GM18526 (cell line): Measurements from ENCODE around the gene EXOC4.

ENCODE experiments used
- POLR2A ChIP-seq: IDR thresholded peaks from 3 replicates; pipeline ENCODE4 v1.6.1; 2011; ENCODE audit not compliant: insufficient read length; ENCODE audit errors: extremely low read depth

The EXOC4 gene

GRCh38 chr7:133298080-133298479 is 45.2 kb downstream of the EXOC4 start:
- no peak for TF ChIP-seq POLR2A

- TF ChIP-seq POLR2A, result no peak
Measured at GRCh38 chr7:133299676-133300075, 46.8 kb downstream of the EXOC4 start.

GRCh38 chr7:133300088-133300487 is 47.2 kb downstream of the EXOC4 start:
- no peak for TF ChIP-seq POLR2A

DNA sequence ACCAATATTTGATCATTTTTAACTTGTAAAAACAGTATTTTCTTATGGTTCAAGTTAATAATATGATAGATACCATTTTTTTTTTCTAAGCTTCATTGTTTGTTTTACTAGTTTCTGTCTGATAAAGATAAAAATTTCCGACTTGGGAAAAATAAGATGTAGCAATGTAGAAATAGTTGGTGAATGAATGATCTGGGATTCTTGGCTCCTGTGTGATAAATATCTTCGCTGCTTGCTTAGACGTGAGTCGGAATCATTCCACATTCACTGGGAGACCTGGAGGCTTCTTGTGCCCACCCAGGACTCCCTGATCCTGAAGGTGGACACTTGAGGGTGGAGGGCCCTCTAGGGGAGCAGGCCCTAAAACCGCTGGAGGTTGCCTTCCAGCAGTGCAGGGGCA is 47.9 kb downstream of the EXOC4 start:
- no peak for TF ChIP-seq POLR2A

- TF ChIP-seq POLR2A, result no peak
Measured at GRCh38 chr7:133301444-133301843, 48.6 kb downstream of the EXOC4 start.

GRCh38 chr7:133303372-133303771 is 50.5 kb downstream of the EXOC4 start:
- TF ChIP-seq POLR2A, result no peak

- no peak for TF ChIP-seq POLR2A
Measured at GRCh38 chr7:133303931-133304330, 51.1 kb downstream of the EXOC4 start.

DNA sequence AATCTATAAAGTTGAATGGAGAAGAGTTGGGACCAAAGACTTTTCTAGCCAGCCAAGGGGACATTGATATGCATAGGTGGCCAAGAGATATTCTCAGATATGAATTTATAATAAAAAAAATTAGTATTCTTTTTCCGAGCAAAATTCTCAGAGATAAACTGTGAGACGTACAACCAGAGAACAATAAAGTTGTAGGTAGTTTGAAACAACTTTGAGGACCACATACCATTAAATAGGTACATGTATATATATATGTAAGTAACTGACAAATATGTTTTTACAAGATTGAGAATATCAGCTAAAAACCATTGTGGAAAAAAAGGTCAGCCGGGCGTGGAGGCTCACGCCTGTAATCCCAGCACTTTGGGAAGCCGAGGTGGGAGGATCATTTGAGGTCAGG is 56.5 kb downstream of the EXOC4 start:
- no peak for TF ChIP-seq POLR2A

DNA sequence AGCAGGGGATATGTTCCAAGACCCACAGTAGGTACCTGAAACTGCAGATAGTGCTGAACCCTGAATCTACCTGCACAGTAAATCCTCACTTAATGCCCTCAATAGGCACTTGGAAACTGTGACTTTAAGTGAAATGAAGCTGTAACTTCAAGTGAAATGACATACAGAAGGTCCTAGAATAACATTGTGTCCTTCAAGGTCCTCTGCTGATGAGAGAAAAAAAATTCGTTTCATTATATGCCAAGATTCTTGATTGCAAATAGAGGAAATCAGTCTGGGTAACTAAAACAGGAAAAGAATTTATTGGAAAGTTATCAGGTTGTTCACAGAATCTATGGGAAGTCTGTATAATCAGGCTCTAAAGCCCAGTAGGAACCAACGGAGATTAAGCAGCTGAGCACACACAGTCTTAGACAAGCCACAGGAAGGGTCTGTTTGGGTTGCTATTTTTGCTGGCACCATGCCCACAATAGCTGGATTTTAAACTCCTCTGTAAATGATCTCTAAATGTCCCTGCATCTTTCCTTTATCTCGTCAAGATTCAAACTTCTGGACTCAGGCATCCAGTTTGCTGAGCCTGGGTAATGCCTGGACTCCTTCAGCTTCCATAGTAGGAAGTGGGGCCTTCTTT is 57.5 kb downstream of the EXOC4 start:
- no peak for TF ChIP-seq POLR2A

DNA sequence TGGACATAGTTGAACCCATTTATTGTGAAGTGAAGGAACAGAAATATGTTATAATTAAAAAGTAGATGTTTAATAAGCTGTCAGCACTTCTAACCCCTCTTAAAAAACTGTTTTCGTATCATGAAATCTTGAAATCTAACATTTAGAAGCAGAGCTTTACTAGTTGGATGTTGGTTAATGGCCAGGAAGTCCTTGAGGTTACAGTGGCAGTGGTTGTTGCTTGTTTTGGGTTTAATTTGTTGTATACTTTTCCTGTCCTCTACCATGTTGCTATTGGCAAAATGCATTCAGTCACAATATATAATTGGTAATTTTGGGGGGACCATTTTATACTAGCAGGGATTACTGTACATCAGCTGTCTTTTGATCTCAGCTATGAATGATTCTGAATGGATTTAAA is 60.7 kb downstream of the EXOC4 start:
- no peak for TF ChIP-seq POLR2A

GRCh38 chr7:133314084-133314483 is 61.2 kb downstream of the EXOC4 start:
- no peak for TF ChIP-seq POLR2A

DNA sequence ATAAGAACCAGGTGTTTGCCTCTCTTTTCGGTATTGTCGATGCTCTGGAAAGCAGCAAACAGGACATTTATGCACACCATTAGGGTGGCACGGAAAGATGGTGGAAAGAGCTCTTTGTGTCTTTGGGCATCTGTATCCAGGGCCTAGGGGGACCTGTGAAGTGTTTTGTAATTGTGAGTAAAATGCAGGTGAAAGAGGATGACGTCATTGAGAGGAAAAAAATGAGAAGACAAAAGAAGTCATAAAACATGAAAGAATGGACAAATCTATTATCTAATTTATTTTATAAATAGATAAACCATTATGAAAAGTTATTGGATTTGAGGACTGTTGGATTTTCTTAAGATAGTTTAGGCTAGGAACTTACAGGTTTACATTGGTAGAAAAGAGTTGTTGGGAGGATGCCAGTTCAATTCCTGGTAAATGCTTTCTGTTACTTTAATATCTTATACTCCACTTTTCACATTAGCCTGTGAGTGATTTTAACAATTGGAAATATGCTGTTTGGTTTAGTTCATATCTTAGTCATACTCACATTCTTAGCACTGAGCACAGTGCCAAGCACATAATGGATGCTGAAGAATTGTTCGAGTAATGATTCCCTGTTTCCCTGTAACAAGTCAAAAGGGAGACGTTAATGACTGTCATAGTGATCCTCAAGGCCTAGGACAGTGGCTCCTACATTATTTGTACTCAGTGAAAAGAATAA is 62.6 kb downstream of the EXOC4 start:
- no peak for TF ChIP-seq POLR2A

- TF ChIP-seq POLR2A, result no peak
Measured at GRCh38 chr7:133319842-133320241, 67.0 kb downstream of the EXOC4 start.

- TF ChIP-seq POLR2A, result no peak
Measured at GRCh38 chr7:133320891-133321290, 68.0 kb downstream of the EXOC4 start.

DNA sequence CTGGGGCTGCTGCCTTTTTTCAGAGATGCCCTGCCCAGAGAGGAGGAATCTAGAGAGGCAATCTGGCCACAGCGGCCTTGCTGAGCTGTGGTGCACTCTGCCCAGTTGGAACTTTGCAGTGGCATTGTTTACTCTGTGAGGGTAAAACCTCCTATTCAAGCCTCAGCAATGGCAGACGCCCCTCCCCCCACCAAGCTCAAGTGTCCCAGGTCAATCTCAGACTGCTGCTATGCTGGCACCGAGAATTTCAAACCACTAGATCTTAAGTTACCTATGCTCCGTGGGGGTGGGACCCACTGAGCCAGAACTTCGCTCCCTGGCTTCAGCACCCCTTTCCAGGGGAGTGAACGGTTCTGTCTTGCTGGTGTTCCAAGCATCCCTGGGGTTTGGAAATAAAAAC is 77.2 kb downstream of the EXOC4 start:
- no peak for TF ChIP-seq POLR2A

GRCh38 chr7:133331861-133332260 is 79.0 kb downstream of the EXOC4 start:
- no peak for TF ChIP-seq POLR2A

DNA sequence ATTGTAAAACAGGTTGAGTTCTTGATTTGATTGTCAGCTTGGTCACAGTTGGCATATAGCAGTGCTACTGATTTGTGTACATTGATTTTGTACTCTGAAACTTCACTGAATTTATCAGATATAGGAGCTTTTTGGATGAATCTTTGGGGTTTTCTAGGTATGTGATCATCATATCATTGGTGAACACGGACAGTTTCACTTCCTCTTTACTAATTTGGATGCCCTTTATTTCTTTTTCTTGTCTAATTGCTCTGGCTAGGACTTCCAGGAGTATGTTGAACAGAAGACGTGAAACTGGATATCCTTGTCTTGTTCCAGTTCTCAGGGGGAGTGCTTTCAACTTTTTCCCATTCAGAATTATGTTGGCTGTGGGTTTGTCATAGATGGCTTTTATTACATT is 86.9 kb downstream of the EXOC4 start:
- no peak for TF ChIP-seq POLR2A

DNA sequence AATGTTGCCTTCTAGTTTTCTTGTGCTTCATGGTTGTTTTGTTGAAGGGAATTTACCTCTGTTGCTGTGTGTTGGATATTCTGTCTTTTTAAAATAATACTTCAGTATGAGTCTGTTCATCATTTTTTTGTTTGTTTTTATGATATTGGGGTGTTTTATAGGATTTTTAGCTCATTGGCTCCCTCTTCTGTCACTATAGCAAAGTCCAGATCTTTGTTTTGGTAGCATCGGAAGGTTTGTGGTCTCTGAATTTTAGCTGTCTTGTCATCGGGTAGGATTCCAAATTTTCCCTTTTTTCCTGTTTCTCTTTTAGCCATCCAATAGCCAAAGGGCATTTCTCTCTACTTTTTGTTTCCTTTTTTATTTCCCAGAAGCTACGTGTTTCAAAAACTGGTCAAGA is 91.4 kb downstream of the EXOC4 start:
- no peak for TF ChIP-seq POLR2A
